HEK293T (cell line): ENCODE data around the gene POLR2L.

Source experiments
- ARNT ChIP-seq: fragments of 450-650 bp; IDR thresholded peaks from 2 replicates; pipeline ENCODE4 v1.6.1; 2017; ENCODE audit warnings: mild to moderate bottlenecking
- BHLHE40 ChIP-seq: fragments of 450-650 bp; IDR thresholded peaks from 2 replicates; pipeline ENCODE4 v1.6.1; 2016; ENCODE audit warnings: mild to moderate bottlenecking, moderate library complexity, borderline replicate concordance
- FOXM1 ChIP-seq: fragments of 450-650 bp; IDR thresholded peaks from 2 replicates; pipeline ENCODE4 v1.6.1; 2017; ENCODE audit warnings: mild to moderate bottlenecking, borderline replicate concordance
- HDGF ChIP-seq: fragments of 450-650 bp; IDR thresholded peaks from 2 replicates; pipeline ENCODE4 v1.6.1; 2017; ENCODE audit warnings: antibody characterized with exemption, borderline replicate concordance
- NFRKB ChIP-seq: fragments of 450-650 bp; IDR thresholded peaks from 2 replicates; pipeline ENCODE4 v1.6.1; 2016; ENCODE audit warnings: mild to moderate bottlenecking, moderate library complexity
- TF ChIP-seq, protein P1 (sequence below): fragments of 450-650 bp; IDR thresholded peaks from 2 replicates; pipeline ENCODE4 v1.6.1; 2016

DNA sequence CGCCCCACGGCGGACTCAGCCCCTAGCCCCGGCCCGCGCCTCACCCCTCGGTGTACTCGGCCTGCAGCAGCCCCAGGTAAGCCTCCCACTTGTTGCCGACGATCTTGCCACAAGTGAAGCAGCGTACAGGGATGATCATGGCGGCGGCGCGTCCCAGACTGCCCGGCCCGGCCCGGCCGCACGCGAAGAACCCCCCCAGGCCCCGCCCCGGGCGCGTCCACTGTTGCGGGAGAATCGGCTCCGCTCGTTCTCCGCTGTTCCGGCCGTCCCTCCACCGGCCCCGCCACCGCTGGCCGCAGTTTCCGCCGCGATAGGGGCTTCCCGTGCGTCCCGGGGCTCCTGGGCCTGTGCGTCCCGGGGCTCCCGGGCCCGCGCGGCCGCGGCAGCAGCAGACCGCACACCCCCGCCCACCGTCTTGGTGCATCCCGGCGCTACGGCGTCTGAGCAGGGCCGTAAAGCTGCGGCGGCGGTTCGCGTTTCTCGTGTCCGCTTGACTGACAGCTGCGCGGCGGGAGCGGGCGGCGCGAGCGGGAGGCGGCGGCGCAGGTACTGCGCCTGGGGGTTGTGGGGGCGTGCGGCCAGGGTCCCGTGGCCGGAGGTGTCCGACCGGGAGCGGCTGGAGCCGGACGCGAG lies at the start of gene POLR2L, which contains the start of gene TSPAN4:
- TF ChIP-seq ARNT (peak; percentile 32; the same call in 1 of the 2 replicates), HDGF (no peak), FOXM1 (peak; percentile 98), NFRKB (no peak), BHLHE40 (no peak)
- TF ChIP-seq, protein P1, sequence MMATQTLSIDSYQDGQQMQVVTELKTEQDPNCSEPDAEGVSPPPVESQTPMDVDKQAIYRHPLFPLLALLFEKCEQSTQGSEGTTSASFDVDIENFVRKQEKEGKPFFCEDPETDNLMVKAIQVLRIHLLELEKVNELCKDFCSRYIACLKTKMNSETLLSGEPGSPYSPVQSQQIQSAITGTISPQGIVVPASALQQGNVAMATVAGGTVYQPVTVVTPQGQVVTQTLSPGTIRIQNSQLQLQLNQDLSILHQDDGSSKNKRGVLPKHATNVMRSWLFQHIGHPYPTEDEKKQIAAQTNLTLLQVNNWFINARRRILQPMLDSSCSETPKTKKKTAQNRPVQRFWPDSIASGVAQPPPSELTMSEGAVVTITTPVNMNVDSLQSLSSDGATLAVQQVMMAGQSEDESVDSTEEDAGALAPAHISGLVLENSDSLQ = peak; percentile 98
